Measurements from ENCODE around the gene STK39.

- TF ChIP-seq CTCF (IDR thresholded peaks at IDR 0.05) = no peak
- TF ChIP-seq POLR2A (IDR thresholded peaks at IDR 0.05) = no peak
These were observed 112.3 kb downstream of the STK39 start for GRCh38 chr2:168135121-168135520.

Data from heart left ventricle (tissue), 13 donors.